Breast epithelium (tissue), 4 donors: ENCODE measurements around the gene PHACTR1. TPM values are rescaled to one million over a fixed set of nuclear protein-coding genes. Genes with fewer than 3 reads are reported as not detected.

ENCODE experiments used
- DNase-seq, 2 donors: peaks; one replicate each; pipeline ENCODE4 v3.0.0-alpha.2; 2019; ENCODE audit warnings: low spot score in 2 of 2
- H3K27ac ChIP-seq, 2 donors: fragments of 200-600 bp; sonication (generic) in 1 of 2; one replicate each; pipeline ENCODE4 v1.5.1; 2016 to 2019; ENCODE audit warnings: mild to moderate bottlenecking in 1 of 2
- H3K27me3 ChIP-seq, 2 donors: fragments of 200-600 bp; sonication (generic) in 1 of 2; one replicate each; pipeline versions ENCODE4 v1.5.1 to v1.6.0; 2017 to 2019; ENCODE audit warnings: control low read depth in 1 of 2, mild to moderate bottlenecking in 1 of 2
- H3K36me3 ChIP-seq: fragments of 200-600 bp; one replicate; pipeline ENCODE4 v1.5.1; 2019
- H3K4me1 ChIP-seq, 2 donors: fragments of 200-600 bp; sonication (generic); one replicate each; pipeline ENCODE4 v1.5.1; 2016 to 2019; ENCODE audit warnings: control low read depth in 1 of 2
- H3K4me3 ChIP-seq, 3 donors: fragments of 200-600 bp; sonication (generic); 1 replicate in 2 of 3; 2 replicates in 1 of 3; pipeline ENCODE4 v1.5.1; 2016 to 2019; ENCODE audit warnings: mild to moderate bottlenecking in 3 of 3, moderate library complexity in 2 of 3
- H3K9me3 ChIP-seq, 2 donors: fragments of 200-600 bp; sonication (generic) in 1 of 2; one replicate each; pipeline ENCODE4 v1.5.1; 2016 to 2019; ENCODE audit warnings: control low read depth in 1 of 2
- POLR2A ChIP-seq: fragments of 450-650 bp; IDR thresholded peaks from one replicate; pipeline ENCODE4 v1.6.1; 2016; ENCODE audit warnings: antibody characterized with exemption, mild to moderate bottlenecking, moderate library complexity
- POLR2AphosphoS5 ChIP-seq, 3 donors: sonication (generic); formaldehyde crosslinking; IDR thresholded peaks; one replicate each; pipeline ENCODE4 v1.6.1; 2017; ENCODE audit warnings: antibody characterized with exemption in 3 of 3
- intact Hi-C: fragments of 100-400 bp; cut with DNase I; formaldehyde crosslinking; loops from one replicate; pipeline ENCODE4 v1.15.1; 2023; ENCODE audit warnings: low total_unique reads
- total RNA-seq, 3 donors: library from RNA; depleted of rRNA; stranded (reverse); fragments of >200 nt; gene quantifications; one replicate each; pipeline ENCODE4 v1.1.0, GENCODE V29; 2016
- TF ChIP-seq, protein P1 (sequence below), 3 donors: fragments of 450-650 bp; IDR thresholded peaks; one replicate each; pipeline ENCODE4 v1.5.1; 2016 to 2017; ENCODE audit warnings: antibody characterized with exemption in 3 of 3, mild to moderate bottlenecking in 3 of 3, moderate library complexity in 3 of 3

The PHACTR1 gene
- total RNA-seq, 3 donors from 2014 or later = 4.1 to 5.6 (median 4.6) TPM

DNA sequence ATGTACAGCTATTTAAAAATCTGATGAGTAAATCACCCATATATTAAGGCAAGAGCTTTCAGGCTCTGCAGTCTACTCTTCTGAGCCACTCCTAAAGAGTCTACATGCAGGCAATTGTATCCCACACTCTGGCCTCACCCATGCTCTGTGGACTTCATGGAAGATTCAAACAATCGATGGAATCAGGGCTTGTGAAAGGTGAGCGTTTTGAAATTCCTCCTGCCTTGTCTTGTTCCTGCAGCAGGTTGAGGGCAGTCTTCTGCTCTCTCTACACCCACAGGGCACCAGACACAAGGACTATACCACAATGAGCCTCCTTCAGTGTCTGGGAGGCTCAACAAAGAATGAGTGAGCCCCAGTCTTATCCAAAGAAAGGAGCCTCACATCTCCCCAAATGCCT lies 560.7 kb downstream of the PHACTR1 start:
- DNase-seq = no peak
- H3K4me3 ChIP-seq = no peak overlapping the region
- intact Hi-C loops = no loop called here
- no peaks in the 10 kb centered on the region for H3K4me1 ChIP-seq
- no peaks in the 10 kb centered on the region for H3K36me3 ChIP-seq
- H3K9me3 ChIP-seq = no peaks in the 10 kb centered on the region
- TF ChIP-seq, protein P1, sequence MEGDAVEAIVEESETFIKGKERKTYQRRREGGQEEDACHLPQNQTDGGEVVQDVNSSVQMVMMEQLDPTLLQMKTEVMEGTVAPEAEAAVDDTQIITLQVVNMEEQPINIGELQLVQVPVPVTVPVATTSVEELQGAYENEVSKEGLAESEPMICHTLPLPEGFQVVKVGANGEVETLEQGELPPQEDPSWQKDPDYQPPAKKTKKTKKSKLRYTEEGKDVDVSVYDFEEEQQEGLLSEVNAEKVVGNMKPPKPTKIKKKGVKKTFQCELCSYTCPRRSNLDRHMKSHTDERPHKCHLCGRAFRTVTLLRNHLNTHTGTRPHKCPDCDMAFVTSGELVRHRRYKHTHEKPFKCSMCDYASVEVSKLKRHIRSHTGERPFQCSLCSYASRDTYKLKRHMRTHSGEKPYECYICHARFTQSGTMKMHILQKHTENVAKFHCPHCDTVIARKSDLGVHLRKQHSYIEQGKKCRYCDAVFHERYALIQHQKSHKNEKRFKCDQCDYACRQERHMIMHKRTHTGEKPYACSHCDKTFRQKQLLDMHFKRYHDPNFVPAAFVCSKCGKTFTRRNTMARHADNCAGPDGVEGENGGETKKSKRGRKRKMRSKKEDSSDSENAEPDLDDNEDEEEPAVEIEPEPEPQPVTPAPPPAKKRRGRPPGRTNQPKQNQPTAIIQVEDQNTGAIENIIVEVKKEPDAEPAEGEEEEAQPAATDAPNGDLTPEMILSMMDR (IDR thresholded peaks at IDR 0.05) = no peak
- no peak for TF ChIP-seq POLR2A
- TF ChIP-seq POLR2AphosphoS5 (IDR thresholded peaks at IDR 0.05) = no peak
- H3K27me3 ChIP-seq = no peaks in the 10 kb centered on the region
- H3K27ac ChIP-seq = no peak overlapping the region

DNA sequence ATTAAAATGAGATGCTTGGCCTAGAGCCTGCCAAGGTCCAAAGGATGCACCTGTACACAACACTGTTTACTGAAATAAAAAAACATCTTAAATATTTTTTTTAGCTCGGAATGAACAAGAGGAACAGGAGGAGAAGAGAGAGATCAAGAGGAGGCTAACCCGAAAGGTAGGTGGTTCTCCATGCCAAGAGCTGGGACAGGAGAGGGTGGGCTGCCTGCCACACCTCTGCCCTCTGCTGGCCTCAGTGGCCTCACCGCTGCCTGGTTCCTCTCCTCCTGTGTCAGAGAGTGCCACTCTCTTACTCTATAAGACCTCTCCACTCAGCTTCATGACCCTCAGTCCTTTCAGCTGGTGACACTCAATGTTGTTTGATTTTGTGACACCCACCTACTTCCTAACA lies 561.6 kb downstream of the PHACTR1 start:
- no peak overlapping the region for H3K27ac ChIP-seq
- no peak for DNase-seq
- TF ChIP-seq, protein P1 (IDR thresholded peaks at IDR 0.05) = no peak
- no peak for TF ChIP-seq POLR2AphosphoS5 (IDR thresholded peaks at IDR 0.05)
- no peak for TF ChIP-seq POLR2A

DNA sequence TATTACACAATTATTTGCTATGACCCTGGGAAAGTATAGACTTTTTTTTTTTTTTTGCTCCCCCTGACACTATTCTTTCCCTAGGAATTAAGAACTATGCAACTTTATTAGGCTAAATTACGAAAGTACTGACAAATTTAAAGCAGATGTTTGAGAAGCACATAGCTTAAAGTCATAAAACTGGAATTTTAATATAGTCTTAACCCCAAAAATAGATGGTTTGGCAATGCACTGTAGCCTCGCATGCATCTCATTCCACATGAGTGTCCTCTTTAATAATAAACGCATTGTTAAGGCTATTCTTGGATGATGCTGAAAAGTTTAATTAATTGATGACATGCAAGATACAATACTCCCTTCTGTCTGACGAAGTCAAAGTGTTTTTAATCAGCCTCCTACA lies 562.4 kb downstream of the PHACTR1 start:
- intact Hi-C loops = no loop called here

More for the DNA sequence above, 561.6 kb downstream of the PHACTR1 start:
- intact Hi-C loops = no loop called here
- Histone ChIP-seq H3K36me3 (no peaks in the 10 kb centered on the region), H3K9me3 (no peaks in the 10 kb centered on the region), H3K4me1 (no peaks in the 10 kb centered on the region), H3K27me3 (no peaks in the 10 kb centered on the region), H3K4me3 (no peak overlapping the region)

DNA sequence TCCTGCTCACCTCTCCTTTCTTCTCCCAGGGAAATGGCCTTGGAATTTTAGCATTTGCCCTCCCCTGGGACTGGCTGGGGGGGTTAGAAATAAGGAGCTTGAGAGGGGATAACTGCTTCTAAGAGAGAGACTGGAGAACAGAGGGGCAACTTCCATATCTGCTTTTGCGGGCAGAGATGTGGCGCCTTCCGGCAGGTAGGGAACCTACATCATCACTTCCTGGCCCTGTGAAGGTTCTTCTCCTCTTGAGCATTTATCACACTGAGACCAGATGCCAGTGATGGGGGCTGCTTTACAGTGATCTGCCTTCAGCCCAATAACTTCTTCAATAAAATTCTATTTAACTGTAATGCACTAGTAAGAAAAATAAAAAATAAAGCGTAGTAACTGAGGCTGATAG lies 563.7 kb downstream of the PHACTR1 start:
- Histone ChIP-seq H3K4me1 (no peaks in the 10 kb centered on the region), H3K27ac (no peak overlapping the region), H3K9me3 (no peaks in the 10 kb centered on the region), H3K4me3 (no peak overlapping the region), H3K36me3 (no peaks in the 10 kb centered on the region), H3K27me3 (no peaks in the 10 kb centered on the region)
- no peak for DNase-seq
- intact Hi-C loops = no loop called here
- TF ChIP-seq POLR2AphosphoS5 (IDR thresholded peaks at IDR 0.05) = no peak
- TF ChIP-seq, protein P1 (IDR thresholded peaks at IDR 0.05) = no peak
- no peak for TF ChIP-seq POLR2A

More for the DNA sequence above, 562.4 kb downstream of the PHACTR1 start:
- Histone ChIP-seq H3K4me1 (no peaks in the 10 kb centered on the region), H3K27ac (no peak overlapping the region), H3K9me3 (no peaks in the 10 kb centered on the region), H3K36me3 (no peaks in the 10 kb centered on the region), H3K27me3 (no peaks in the 10 kb centered on the region), H3K4me3 (no peak overlapping the region)
- TF ChIP-seq POLR2A (no peak), POLR2AphosphoS5 (IDR thresholded peaks at IDR 0.05) (no peak)
- TF ChIP-seq, protein P1 (IDR thresholded peaks at IDR 0.05) = no peak
- no peak for DNase-seq

DNA sequence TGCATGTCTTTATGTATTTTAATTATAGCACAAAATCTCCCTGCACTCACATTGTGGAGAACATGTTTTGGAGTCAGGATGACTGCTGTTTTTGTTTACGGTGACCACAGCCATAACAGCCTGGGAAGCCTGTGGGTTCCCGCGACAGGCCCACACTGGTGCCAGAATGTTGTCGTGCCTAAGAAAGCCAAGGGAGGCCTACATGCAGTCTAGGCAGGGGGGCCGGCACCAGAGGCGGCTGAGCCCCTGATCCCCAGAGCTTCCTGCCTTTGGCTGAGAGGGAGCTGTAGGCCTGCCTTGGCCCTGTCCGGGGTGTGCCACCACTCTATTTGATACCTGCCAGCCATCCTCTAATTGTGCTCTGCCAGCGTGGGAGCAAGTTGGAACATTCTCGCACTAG lies 565.1 kb downstream of the PHACTR1 start:
- TF ChIP-seq POLR2AphosphoS5 (IDR thresholded peaks at IDR 0.05) (no peak), POLR2A (no peak)
- TF ChIP-seq, protein P1 (IDR thresholded peaks at IDR 0.05) = no peak
- H3K27me3 ChIP-seq = no peaks in the 10 kb centered on the region
- no peaks in the 10 kb centered on the region for H3K4me1 ChIP-seq
- H3K36me3 ChIP-seq = no peaks in the 10 kb centered on the region
- peaks cover 4 to 7% of the 10 kb centered on the region in 2 donors for H3K9me3 ChIP-seq
- intact Hi-C loops = no loop called here
- H3K27ac ChIP-seq = no peak overlapping the region
- H3K4me3 ChIP-seq = no peak overlapping the region
- DNase-seq = no peak
